Ovary (tissue), 9 donors: Measurements from ENCODE around the gene BCO1. TPM values are rescaled to one million over a fixed set of nuclear protein-coding genes. Genes with fewer than 3 reads are reported as not detected.

Experiments used
- DNase-seq, 5 donors: peaks; one replicate each; pipeline ENCODE4 v3.0.0-alpha.2; 2019 to 2020
- H3K27ac ChIP-seq, 2 donors: fragments of 200-600 bp; one replicate each; pipeline versions ENCODE4 v1.5.1 to v1.8.0; 2019 to 2022
- H3K27me3 ChIP-seq: fragments of 200-600 bp; one replicate; pipeline ENCODE4 v1.8.0; 2022
- H3K36me3 ChIP-seq: fragments of 200-600 bp; sonication (generic); one replicate; pipeline ENCODE4 v1.5.1; 2019
- H3K4me1 ChIP-seq: one replicate; pipeline ENCODE4 v1.8.1; 2013; ENCODE audit warnings: mild to moderate bottlenecking, moderate library complexity; ENCODE audit not compliant: insufficient read depth
- H3K4me3 ChIP-seq: fragments of 200-600 bp; sonication (generic); one replicate; pipeline ENCODE4 v1.5.1; 2017
- H3K9me3 ChIP-seq, 2 donors: fragments of 200-600 bp in 1 of 2; sonication (generic) in 1 of 2; one replicate each; pipeline versions ENCODE4 v1.5.1 to v1.8.1; 2013 to 2019; ENCODE audit warnings: mild to moderate bottlenecking in 1 of 2, moderate library complexity in 1 of 2
- EP300 ChIP-seq: sonication (generic); formaldehyde crosslinking; IDR thresholded peaks from one replicate; pipeline ENCODE4 v1.6.1; 2017; ENCODE audit warnings: antibody characterized with exemption
- POLR2A ChIP-seq: fragments of 450-650 bp; IDR thresholded peaks from one replicate; pipeline ENCODE4 v1.6.1; 2017; ENCODE audit warnings: antibody characterized with exemption, mild to moderate bottlenecking, moderate library complexity
- WGBS, 3 donors: extraction: QIAGEN DNeasy Blood & Tissue Kit in 1 of 3; methylation state at CpG; one replicate each; pipeline versions ENCODE4 v1.1.5 to v1.1.7; 2013 to 2017; 5-methylcytosine and 5-hydroxymethylcytosine counted together
- intact Hi-C, 4 donors: fragments of 100-400 bp; cut with DNase I; formaldehyde crosslinking; loops; one replicate each; pipeline versions ENCODE4 v1.11.0 to v1.15.1; 2022 to 2023
- polyA plus RNA-seq, 2 donors: library from polyadenylated mRNA; stranded (reverse); fragments of 200-250 nt in 1 of 2; fragments of 350-450 nt in 1 of 2; fragmentation: Illumina TruSeq in 1 of 2; extraction: RNeasy Lipid Tissue Mini Kit (QIAGEN cat#74804) in 1 of 2; gene quantifications; one replicate each; pipeline ENCODE4 v1.2.3, GENCODE V29; 2013 to 2014
- total RNA-seq, 7 donors: library from RNA; depleted of rRNA in 2 of 7; stranded (reverse); fragments of >200 nt in 2 of 7; fragmentation: NEBNext Ultra II Directional in 3 of 7; extraction: Animal tissue kit (Norgen Biotek cat#: 25700) in 3 of 7; gene quantifications; one replicate each; pipeline versions ENCODE4 v1.1.0 to v1.2.4, GENCODE V29; 2016 to 2023
- TF ChIP-seq, protein P1 (sequence below), 3 donors: fragments of 450-650 bp in 2 of 3; fragments of 200-600 bp in 1 of 3; IDR thresholded peaks; one replicate each; pipeline versions ENCODE4 v1.5.1 to v1.8.0; 2016 to 2022; ENCODE audit warnings: antibody characterized with exemption in 3 of 3, mild to moderate bottlenecking in 1 of 3
- donor health status: DM: no; HTN: no; CAD: no; lungs with moderate emphysema.
- donor health status: DM: no; HTN: no; CAD: no.
- donor health status: Bipolar disorder and iron deficiency.
- donor health status: DM: yes; HTN: yes; CAD: no.
- donor health status: DM: no; HTN: no; CAD: no.
- donor health status: DM: yes; HTN: yes; CAD: no.

The BCO1 gene
- total and polyA plus RNA-seq, 9 donors: 0.45 to 2.5 (median 0.87) TPM

DNA sequence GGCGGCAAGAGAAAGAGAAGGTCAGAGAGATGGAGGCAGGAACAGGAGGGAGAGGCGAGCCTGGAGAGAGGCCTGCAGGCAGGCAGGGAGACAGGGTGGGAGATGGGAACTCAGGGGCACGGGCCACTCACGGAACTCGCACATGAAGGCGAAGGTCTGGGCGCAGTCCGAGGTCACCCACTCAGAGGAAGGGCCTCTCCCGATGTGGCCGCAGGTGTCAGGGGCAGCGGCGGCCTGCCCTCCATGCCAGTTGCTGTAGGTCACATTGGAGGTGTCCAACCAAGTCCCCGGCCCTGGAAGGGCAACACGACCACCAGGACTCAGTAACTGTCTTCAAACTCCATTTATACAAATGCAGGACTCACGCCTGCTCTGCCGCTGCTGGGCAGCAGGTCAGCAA lies 22.4 kb upstream of the BCO1 start:
- TF ChIP-seq POLR2A: no peak
- TF ChIP-seq, protein P1, sequence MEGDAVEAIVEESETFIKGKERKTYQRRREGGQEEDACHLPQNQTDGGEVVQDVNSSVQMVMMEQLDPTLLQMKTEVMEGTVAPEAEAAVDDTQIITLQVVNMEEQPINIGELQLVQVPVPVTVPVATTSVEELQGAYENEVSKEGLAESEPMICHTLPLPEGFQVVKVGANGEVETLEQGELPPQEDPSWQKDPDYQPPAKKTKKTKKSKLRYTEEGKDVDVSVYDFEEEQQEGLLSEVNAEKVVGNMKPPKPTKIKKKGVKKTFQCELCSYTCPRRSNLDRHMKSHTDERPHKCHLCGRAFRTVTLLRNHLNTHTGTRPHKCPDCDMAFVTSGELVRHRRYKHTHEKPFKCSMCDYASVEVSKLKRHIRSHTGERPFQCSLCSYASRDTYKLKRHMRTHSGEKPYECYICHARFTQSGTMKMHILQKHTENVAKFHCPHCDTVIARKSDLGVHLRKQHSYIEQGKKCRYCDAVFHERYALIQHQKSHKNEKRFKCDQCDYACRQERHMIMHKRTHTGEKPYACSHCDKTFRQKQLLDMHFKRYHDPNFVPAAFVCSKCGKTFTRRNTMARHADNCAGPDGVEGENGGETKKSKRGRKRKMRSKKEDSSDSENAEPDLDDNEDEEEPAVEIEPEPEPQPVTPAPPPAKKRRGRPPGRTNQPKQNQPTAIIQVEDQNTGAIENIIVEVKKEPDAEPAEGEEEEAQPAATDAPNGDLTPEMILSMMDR (IDR thresholded peaks at IDR 0.05): no peak
- TF ChIP-seq EP300: no peak
- H3K27ac ChIP-seq: no peak overlapping the region
- H3K4me1 ChIP-seq: no peaks in the 10 kb centered on the region
- no peaks in the 10 kb centered on the region for H3K27me3 ChIP-seq
- H3K9me3 ChIP-seq: no peaks in the 10 kb centered on the region
- 85 to 93% (median 89%) methylated on average over 16 of the region's 16 CpGs for WGBS, 3 donors
- intact Hi-C loops: no loop called here
- no peak overlapping the region for H3K4me3 ChIP-seq
- no peak for DNase-seq
- no peaks in the 10 kb centered on the region for H3K36me3 ChIP-seq

- WGBS, 3 donors: 78 to 93% (median 87%) methylated on average over 2 of the region's 2 CpGs
Observed at GRCh38 chr16:81216706-81217105, 21.8 kb upstream of the BCO1 start.

GRCh38 chr16:81219151-81219550 lies 19.3 kb upstream of the BCO1 start:
- H3K4me1 ChIP-seq: no peaks in the 10 kb centered on the region
- H3K27ac ChIP-seq: no peak overlapping the region
- TF ChIP-seq, protein P1 (IDR thresholded peaks at IDR 0.05): no peak
- TF ChIP-seq EP300 (no peak), POLR2A (no peak)
- DNase-seq: no peak
- no peak overlapping the region for H3K4me3 ChIP-seq
- WGBS, 3 donors: 78 to 86% (median 80%) methylated on average over 9 of the region's 9 CpGs
- no peaks in the 10 kb centered on the region for H3K36me3 ChIP-seq
- H3K27me3 ChIP-seq: no peaks in the 10 kb centered on the region
- intact Hi-C loops: no loop called here
- H3K9me3 ChIP-seq: no peaks in the 10 kb centered on the region

More at GRCh38 chr16:81216706-81217105, 21.8 kb upstream of the BCO1 start:
- TF ChIP-seq, protein P1 (IDR thresholded peaks at IDR 0.05): no peak
- TF ChIP-seq EP300 (no peak), POLR2A (no peak)
- Histone ChIP-seq H3K4me1 (no peaks in the 10 kb centered on the region), H3K27ac (no peak overlapping the region), H3K27me3 (no peaks in the 10 kb centered on the region), H3K36me3 (no peaks in the 10 kb centered on the region), H3K4me3 (no peak overlapping the region), H3K9me3 (no peaks in the 10 kb centered on the region)
- no peak for DNase-seq
- intact Hi-C loops: no loop called here

- no peak overlapping the region for H3K27ac ChIP-seq
- no peaks in the 10 kb centered on the region for H3K4me1 ChIP-seq
- DNase-seq: no peak
- no peaks in the 10 kb centered on the region for H3K27me3 ChIP-seq
- intact Hi-C loops: no loop called here
- H3K9me3 ChIP-seq: no peaks in the 10 kb centered on the region
- no peak for TF ChIP-seq POLR2A
- TF ChIP-seq EP300: no peak
- TF ChIP-seq, protein P1 (IDR thresholded peaks at IDR 0.05): no peak
- 74 to 87% (median 86%) methylated on average over 9 of the region's 9 CpGs for WGBS, 3 donors
- no peaks in the 10 kb centered on the region for H3K36me3 ChIP-seq
- H3K4me3 ChIP-seq: no peak overlapping the region
Observed at GRCh38 chr16:81220349-81220748, 18.1 kb upstream of the BCO1 start.

DNA sequence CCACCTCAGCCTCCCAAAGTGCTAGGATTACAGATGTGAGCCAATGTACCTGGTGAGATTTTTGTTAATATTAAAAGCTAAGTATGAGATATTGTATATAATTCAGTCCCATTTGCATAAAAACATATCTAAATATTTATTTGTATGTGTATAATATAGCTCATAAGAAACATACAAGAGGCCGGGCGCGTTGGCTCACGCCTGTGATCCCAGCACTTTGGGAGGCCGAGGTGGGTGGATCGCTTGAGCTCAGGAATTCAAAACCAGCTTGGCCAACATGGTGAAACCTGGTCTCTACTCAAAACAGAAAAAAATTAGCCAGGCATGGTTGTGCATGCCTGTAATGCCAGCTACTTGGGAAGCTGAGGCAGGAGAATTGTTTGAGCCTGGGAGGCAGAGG lies 16.8 kb upstream of the BCO1 start:
- intact Hi-C loops: no loop called here
- DNase-seq: no peak
- Histone ChIP-seq H3K36me3 (no peaks in the 10 kb centered on the region), H3K4me3 (no peak overlapping the region), H3K27me3 (no peaks in the 10 kb centered on the region), H3K9me3 (no peaks in the 10 kb centered on the region), H3K27ac (no peak overlapping the region), H3K4me1 (no peaks in the 10 kb centered on the region)
- 80 to 94% (median 94%) methylated on average over 6 of the region's 6 CpGs for WGBS, 3 donors
- TF ChIP-seq POLR2A (no peak), EP300 (no peak)
- TF ChIP-seq, protein P1 (IDR thresholded peaks at IDR 0.05): no peak
